HepG2 (cell line): ENCODE data around the gene CRKL. TPM values are rescaled to one million over a fixed set of nuclear protein-coding genes. Genes with fewer than 3 reads are reported as not detected.

Source experiments
- ATAC-seq: fragments of 200-7000 bp; cut with Tn5 transposase; 3 replicates; pipeline ENCODE4 v1.9.1; 2020; ENCODE audit warnings: mild to moderate bottlenecking, moderate library complexity
- BruUV-seq: library from RNA; stranded (reverse); fragments of 400-500 nt; replicated peaks from 2 replicates; lab custom pipeline; 2021; lab: Mats Ljungman, UMichigan
- CTCF ChIA-PET: fragments of 300-600 bp; formaldehyde crosslinking; extraction: SDS; loops from one replicate; lab custom pipeline; 2021; ENCODE audit warnings: low total read pairs, inconsistent platforms, low intra/inter-chr PET ratio; lab: Yijun Ruan, JAX
- POLR2A ChIA-PET: fragments of 350-600 bp; sonication (Branson Sonifier 250); formaldehyde crosslinking; loops from one replicate; lab custom pipeline; 2020; ENCODE audit warnings: antibody characterized with exemption, inconsistent platforms; lab: Yijun Ruan, JAX
- DNase-seq: peaks from one replicate; pipeline ENCODE4 v3.0.0-alpha.2; 2015; ENCODE audit warnings: low spot score
- FAIRE-seq: peaks from 3 replicates; lab custom pipeline; 2011; peaks lifted over from hg19 to GRCh38; lab: Jason Lieb, UNC
- H2AFZ ChIP-seq: one replicate; pipeline ENCODE4 v1.6.1; 2011; ENCODE audit warnings: low read length, inconsistent platforms
- H3K27ac ChIP-seq: fragments of 300-600 bp; 3 replicates; pipeline ENCODE4 v1.8.0; 2011; ENCODE audit warnings: mixed run types, mild to moderate bottlenecking, mixed read lengths, low read length, inconsistent platforms; ENCODE audit not compliant: insufficient read depth; ENCODE audit errors: extremely low read length
- H3K27me3 ChIP-seq, 2 experiments: fragments of 200-600 bp in 1 of 2; 2 replicates in 1 of 2; 3 replicates in 1 of 2; pipeline versions ENCODE4 v1.6.0 to v1.8.0; 2011; ENCODE audit warnings: low read length in 2 of 2, mild to moderate bottlenecking in 2 of 2, moderate library complexity in 2 of 2, inconsistent platforms in 1 of 2; ENCODE audit not compliant: insufficient read depth in 2 of 2, control insufficient read depth in 1 of 2
- H3K36me3 ChIP-seq, 2 experiments: fragments of 200-600 bp in 1 of 2; replicated peaks in 1 of 2; 2 replicates in 1 of 2; 3 replicates in 1 of 2; pipeline versions ENCODE4 v1.5.1 to v1.8.0; 2011; ENCODE audit warnings: low read length in 2 of 2, inconsistent platforms in 1 of 2; ENCODE audit not compliant: insufficient read depth in 2 of 2, control insufficient read depth in 1 of 2
- H3K4me1 ChIP-seq: 2 replicates; pipeline ENCODE4 v1.5.1; 2012; ENCODE audit warnings: low read length, inconsistent platforms; ENCODE audit not compliant: insufficient read depth
- H3K4me2 ChIP-seq: 2 replicates; pipeline ENCODE4 v1.6.0; 2011; ENCODE audit warnings: low read depth, low read length, inconsistent platforms
- H3K4me3 ChIP-seq, 3 experiments: fragments of 200-600 bp in 1 of 3; sonication (generic), shearing (Covaris generic) in 1 of 3; replicated peaks in 1 of 3; 2 replicates each; pipeline ENCODE4 v1.5.1; 2011 to 2016; ENCODE audit warnings: low read length in 3 of 3, inconsistent platforms in 2 of 3, low read depth in 2 of 3, mild to moderate bottlenecking in 2 of 3, control low read depth in 1 of 3, mixed read lengths in 1 of 3; ENCODE audit not compliant: insufficient read depth in 1 of 3
- H3K79me2 ChIP-seq: one replicate; pipeline ENCODE4 v1.6.1; 2011; ENCODE audit warnings: low read length, inconsistent platforms; ENCODE audit not compliant: insufficient read depth
- H3K9ac ChIP-seq: 2 replicates; pipeline ENCODE4 v1.6.0; 2011; ENCODE audit warnings: mild to moderate bottlenecking, low read depth, low read length, inconsistent platforms; ENCODE audit not compliant: insufficient read depth
- H3K9me3 ChIP-seq: 2 replicates; pipeline ENCODE4 v1.5.1; 2012; ENCODE audit warnings: mild to moderate bottlenecking, low read length
- H4K20me1 ChIP-seq: 2 replicates; pipeline ENCODE4 v1.6.0; 2011; ENCODE audit warnings: inconsistent platforms, mild to moderate bottlenecking, low read length, moderate library complexity; ENCODE audit not compliant: insufficient read depth
- LCORL ChIP-seq, 2 experiments: fragments of 450-650 bp in 1 of 2; sonication (generic) in 1 of 2; formaldehyde crosslinking in 1 of 2; IDR thresholded peaks; 2 replicates each; pipeline versions ENCODE4 v1.5.0 to v1.6.1; 2017 to 2020; ENCODE audit warnings: antibody characterized with exemption in 1 of 2, missing genetic modification reagents in 1 of 2
- ZNF749 ChIP-seq: sonication (generic); formaldehyde crosslinking; IDR thresholded peaks from 2 replicates; pipeline ENCODE4 v1.8.0; 2022; ENCODE audit warnings: mild to moderate bottlenecking, missing genetic modification reagents, moderate library complexity, borderline replicate concordance
- WGBS: methylation state at CpG from one replicate; pipeline ENCODE4 v1.1.6; 2017; ENCODE audit warnings: low lambda C conversion rate; 5-methylcytosine and 5-hydroxymethylcytosine counted together
- in situ Hi-C: cut with HindIII; loops from 2 replicates; pipeline ENCODE4 v1.10.0; 2017; ENCODE audit warnings: low pct_unique_long_range_greater_than_20kb; ENCODE audit not compliant: extremely low pct_ligation_motif_present
- intact Hi-C: fragments of 100-400 bp; cut with micrococcal nuclease; formaldehyde crosslinking; loops from one replicate; pipeline ENCODE4 v1.10.0; 2022; ENCODE audit not compliant: unreplicated experiment
- polyA plus RNA-seq, 8 experiments: library from polyadenylated mRNA; depleted of rRNA in 3 of 8; stranded (reverse) in 7 of 8; unstranded in 1 of 8; fragments of >200 nt; fragmentation: Illumina TruSeq in 4 of 8; extraction: Trizol in 4 of 8; gene quantifications; 2 replicates each; pipeline versions ENCODE4 v1.2.1 to v1.2.3, GENCODE V29; 2011 to 2016; ENCODE audit warnings: low read depth in 4 of 8, missing spikeins in 1 of 8, mixed read lengths in 1 of 8; ENCODE audit not compliant: insufficient read depth in 1 of 8
- total RNA-seq, 5 experiments: library from RNA; depleted of rRNA; stranded (reverse); fragments of >200 nt; fragmentation: Illumina TruSeq; extraction: Trizol; gene quantifications; 2 replicates each; pipeline ENCODE4 v1.2.3, GENCODE V29; 2016; ENCODE audit warnings: low read depth in 1 of 5
- TF ChIP-seq, protein P1 (sequence below): sonication (generic); formaldehyde crosslinking; IDR thresholded peaks from 2 replicates; pipeline ENCODE4 v1.5.0; 2020; ENCODE audit warnings: mild to moderate bottlenecking, missing genetic modification reagents
- TF ChIP-seq, protein P2 (sequence below): sonication (generic); formaldehyde crosslinking; IDR thresholded peaks from 2 replicates; pipeline ENCODE4 v1.9.0; 2021; ENCODE audit warnings: missing genetic modification reagents, borderline replicate concordance
- TF ChIP-seq, protein P3 (sequence below): sonication (generic); formaldehyde crosslinking; IDR thresholded peaks from 2 replicates; pipeline ENCODE4 v1.5.1; 2020; ENCODE audit warnings: missing genetic modification reagents, mild to moderate bottlenecking, borderline replicate concordance

CRKL gene
- total and polyA plus RNA-seq, 2 of the 13 experiments (the other 11 are each of a cell fraction or from before 2014, with no cell fraction given): 37.4 to 60.6 TPM

DNA sequence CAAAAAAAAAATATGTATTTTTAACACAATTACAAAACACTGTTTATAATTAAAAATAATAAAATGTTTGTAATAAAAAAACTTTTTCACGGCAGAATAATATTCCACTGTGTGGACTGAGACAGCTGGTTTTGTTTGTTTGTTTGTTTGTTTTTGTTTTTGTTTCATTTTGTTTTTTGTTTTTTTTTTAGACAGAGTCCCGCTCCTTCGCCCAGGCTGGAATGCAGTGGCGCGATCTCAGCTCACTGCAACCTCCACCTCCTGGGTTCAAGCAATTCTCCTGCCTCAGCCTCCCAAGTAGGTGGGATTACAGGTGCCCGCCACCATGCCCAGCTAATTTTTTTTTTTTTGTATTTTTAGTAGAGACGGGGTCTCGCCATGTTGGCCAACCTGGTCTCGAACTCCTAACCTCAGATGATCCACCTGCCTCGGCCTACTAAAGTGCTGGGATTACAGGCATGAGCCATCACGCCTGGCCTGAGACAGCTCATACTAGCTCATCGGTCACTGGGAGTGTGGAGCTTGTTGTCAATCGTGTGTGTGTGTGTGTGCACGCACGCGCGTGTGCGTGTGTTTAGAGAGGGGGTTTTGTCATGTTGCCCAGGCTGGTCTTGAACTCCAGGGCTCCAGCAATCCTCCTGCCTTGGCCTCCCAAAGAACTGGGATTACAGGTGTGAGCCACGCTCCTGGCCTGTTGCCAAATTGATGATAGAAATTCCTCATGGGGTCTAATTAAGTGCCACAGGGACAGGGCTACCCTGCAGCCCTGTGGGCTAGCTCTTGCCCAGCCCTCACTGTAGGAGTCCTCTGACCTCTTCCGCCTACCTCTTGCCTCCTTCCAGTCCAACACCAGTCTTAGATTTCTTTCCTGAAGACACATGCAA lies 42.6 kb downstream of the CRKL start:
- ChIA-PET POLR2A (no interaction called here), CTCF (no interaction called here)
- H2AFZ ChIP-seq: no peak overlapping the region
- ATAC-seq: no peak
- H3K4me2 ChIP-seq: no peak overlapping the region
- H3K4me1 ChIP-seq: peaks cover 60% of the 10 kb centered on the region
- H3K9me3 ChIP-seq: no peaks in the 10 kb centered on the region
- DNase-seq: no peak
- H3K27ac ChIP-seq: no peak overlapping the region
- 98% methylated on average over 19 of the region's 20 CpGs for WGBS
- peaks cover 29% of the 10 kb centered on the region for H3K79me2 ChIP-seq
- H3K9ac ChIP-seq: no peak overlapping the region
- intact Hi-C loops (loop anchor here (5.0 to 10.0 kb wide), 2 partner anchors 73 to 185 kb away; partner anchors contain the start of gene SERPIND1), in situ Hi-C loops (no loop called here)
- no peaks in the 10 kb centered on the region; a peak in 1 of 5 replicates for H3K27me3 ChIP-seq
- no peaks in the 10 kb centered on the region for H4K20me1 ChIP-seq
- no TSS peak for BruUV-seq
- H3K36me3 ChIP-seq: no peaks in the 10 kb centered on the region
- no peak for FAIRE-seq
- TF ChIP-seq ZNF749 (CRISPR knock-in tag) (no peak), LCORL (IDR thresholded peaks at IDR 0.05) (0 out of 2 replicates have a peak, but pooled peaks have one; percentile 35), LCORL (CRISPR knock-in tag; IDR thresholded peaks at IDR 0.05) (no peak)
- TF ChIP-seq, protein P1, sequence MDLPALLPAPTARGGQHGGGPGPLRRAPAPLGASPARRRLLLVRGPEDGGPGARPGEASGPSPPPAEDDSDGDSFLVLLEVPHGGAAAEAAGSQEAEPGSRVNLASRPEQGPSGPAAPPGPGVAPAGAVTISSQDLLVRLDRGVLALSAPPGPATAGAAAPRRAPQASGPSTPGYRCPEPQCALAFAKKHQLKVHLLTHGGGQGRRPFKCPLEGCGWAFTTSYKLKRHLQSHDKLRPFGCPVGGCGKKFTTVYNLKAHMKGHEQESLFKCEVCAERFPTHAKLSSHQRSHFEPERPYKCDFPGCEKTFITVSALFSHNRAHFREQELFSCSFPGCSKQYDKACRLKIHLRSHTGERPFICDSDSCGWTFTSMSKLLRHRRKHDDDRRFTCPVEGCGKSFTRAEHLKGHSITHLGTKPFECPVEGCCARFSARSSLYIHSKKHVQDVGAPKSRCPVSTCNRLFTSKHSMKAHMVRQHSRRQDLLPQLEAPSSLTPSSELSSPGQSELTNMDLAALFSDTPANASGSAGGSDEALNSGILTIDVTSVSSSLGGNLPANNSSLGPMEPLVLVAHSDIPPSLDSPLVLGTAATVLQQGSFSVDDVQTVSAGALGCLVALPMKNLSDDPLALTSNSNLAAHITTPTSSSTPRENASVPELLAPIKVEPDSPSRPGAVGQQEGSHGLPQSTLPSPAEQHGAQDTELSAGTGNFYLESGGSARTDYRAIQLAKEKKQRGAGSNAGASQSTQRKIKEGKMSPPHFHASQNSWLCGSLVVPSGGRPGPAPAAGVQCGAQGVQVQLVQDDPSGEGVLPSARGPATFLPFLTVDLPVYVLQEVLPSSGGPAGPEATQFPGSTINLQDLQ (CRISPR knock-in tag): no peak
- TF ChIP-seq, protein P2, sequence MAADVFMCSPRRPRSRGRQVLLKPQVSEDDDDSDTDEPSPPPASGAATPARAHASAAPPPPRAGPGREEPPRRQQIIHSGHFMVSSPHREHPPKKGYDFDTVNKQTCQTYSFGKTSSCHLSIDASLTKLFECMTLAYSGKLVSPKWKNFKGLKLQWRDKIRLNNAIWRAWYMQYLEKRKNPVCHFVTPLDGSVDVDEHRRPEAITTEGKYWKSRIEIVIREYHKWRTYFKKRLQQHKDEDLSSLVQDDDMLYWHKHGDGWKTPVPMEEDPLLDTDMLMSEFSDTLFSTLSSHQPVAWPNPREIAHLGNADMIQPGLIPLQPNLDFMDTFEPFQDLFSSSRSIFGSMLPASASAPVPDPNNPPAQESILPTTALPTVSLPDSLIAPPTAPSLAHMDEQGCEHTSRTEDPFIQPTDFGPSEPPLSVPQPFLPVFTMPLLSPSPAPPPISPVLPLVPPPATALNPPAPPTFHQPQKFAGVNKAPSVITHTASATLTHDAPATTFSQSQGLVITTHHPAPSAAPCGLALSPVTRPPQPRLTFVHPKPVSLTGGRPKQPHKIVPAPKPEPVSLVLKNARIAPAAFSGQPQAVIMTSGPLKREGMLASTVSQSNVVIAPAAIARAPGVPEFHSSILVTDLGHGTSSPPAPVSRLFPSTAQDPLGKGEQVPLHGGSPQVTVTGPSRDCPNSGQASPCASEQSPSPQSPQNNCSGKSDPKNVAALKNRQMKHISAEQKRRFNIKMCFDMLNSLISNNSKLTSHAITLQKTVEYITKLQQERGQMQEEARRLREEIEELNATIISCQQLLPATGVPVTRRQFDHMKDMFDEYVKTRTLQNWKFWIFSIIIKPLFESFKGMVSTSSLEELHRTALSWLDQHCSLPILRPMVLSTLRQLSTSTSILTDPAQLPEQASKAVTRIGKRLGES (CRISPR knock-in tag): no peak
- TF ChIP-seq, protein P3, sequence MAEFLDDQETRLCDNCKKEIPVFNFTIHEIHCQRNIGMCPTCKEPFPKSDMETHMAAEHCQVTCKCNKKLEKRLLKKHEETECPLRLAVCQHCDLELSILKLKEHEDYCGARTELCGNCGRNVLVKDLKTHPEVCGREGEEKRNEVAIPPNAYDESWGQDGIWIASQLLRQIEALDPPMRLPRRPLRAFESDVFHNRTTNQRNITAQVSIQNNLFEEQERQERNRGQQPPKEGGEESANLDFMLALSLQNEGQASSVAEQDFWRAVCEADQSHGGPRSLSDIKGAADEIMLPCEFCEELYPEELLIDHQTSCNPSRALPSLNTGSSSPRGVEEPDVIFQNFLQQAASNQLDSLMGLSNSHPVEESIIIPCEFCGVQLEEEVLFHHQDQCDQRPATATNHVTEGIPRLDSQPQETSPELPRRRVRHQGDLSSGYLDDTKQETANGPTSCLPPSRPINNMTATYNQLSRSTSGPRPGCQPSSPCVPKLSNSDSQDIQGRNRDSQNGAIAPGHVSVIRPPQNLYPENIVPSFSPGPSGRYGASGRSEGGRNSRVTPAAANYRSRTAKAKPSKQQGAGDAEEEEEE: no peak
- TF ChIP-seq, all 625 proteins: peak for 1
- no peak overlapping the region for H3K4me3 ChIP-seq
